Upper lobe of left lung (tissue), 6 donors: ENCODE data around the gene LIPN. TPM values are rescaled to one million over a fixed set of nuclear protein-coding genes. Genes with fewer than 3 reads are reported as not detected.

ENCODE experiments used
- ATAC-seq, 2 donors: fragments of 200-7000 bp; cut with Tn5 transposase; one replicate each; pipeline ENCODE4 v1.9.1; 2022; ENCODE audit warnings: mild to moderate bottlenecking in 2 of 2, moderate library complexity in 2 of 2; ENCODE audit not compliant: low FRiP score in 2 of 2
- DNase-seq, 2 donors: peaks; one replicate each; pipeline ENCODE4 v3.0.0-alpha.2; 2019 to 2020
- H3K27ac ChIP-seq, 4 donors: fragments of 200-600 bp; sonication (generic); one replicate each; pipeline ENCODE4 v1.5.1; 2016 to 2019
- H3K27me3 ChIP-seq, 4 donors: fragments of 200-600 bp; sonication (generic); one replicate each; pipeline ENCODE4 v1.5.1; 2017 to 2019
- H3K36me3 ChIP-seq, 4 donors: fragments of 200-600 bp; sonication (generic); one replicate each; pipeline ENCODE4 v1.5.1; 2016 to 2019
- H3K4me1 ChIP-seq, 4 donors: fragments of 200-600 bp; sonication (generic); one replicate each; pipeline ENCODE4 v1.5.1; 2018 to 2019
- H3K4me3 ChIP-seq, 4 donors: fragments of 200-600 bp; sonication (generic); one replicate each; pipeline ENCODE4 v1.5.1; 2017 to 2019; ENCODE audit warnings: mild to moderate bottlenecking in 2 of 4, moderate library complexity in 1 of 4
- H3K9me3 ChIP-seq, 4 donors: fragments of 200-600 bp; sonication (generic); one replicate each; pipeline ENCODE4 v1.5.1; 2018 to 2019
- CTCF ChIP-seq, 6 experiments: fragments of 450-650 bp in 4 of 6; fragments of 200-600 bp in 2 of 6; sonication (generic) in 2 of 6; IDR thresholded peaks; one replicate each; pipeline ENCODE4 v1.5.1; 2016 to 2019; ENCODE audit warnings: antibody characterized with exemption in 6 of 6
- EP300 ChIP-seq, 4 donors: sonication (generic); formaldehyde crosslinking; IDR thresholded peaks; one replicate each; pipeline ENCODE4 v1.5.1; 2017; ENCODE audit warnings: antibody characterized with exemption in 4 of 4, control low read depth in 2 of 4
- POLR2A ChIP-seq, 4 donors: fragments of 450-650 bp; IDR thresholded peaks; one replicate each; pipeline ENCODE4 v1.5.1; 2016 to 2017; ENCODE audit warnings: antibody characterized with exemption in 4 of 4, mild to moderate bottlenecking in 2 of 4
- POLR2AphosphoS5 ChIP-seq, 2 donors: sonication (generic); formaldehyde crosslinking; IDR thresholded peaks; one replicate each; pipeline ENCODE4 v1.5.1; 2017; ENCODE audit warnings: antibody characterized with exemption in 2 of 2
- WGBS, 2 donors: methylation state at CpG; one replicate each; pipeline ENCODE4 v1.1.5; 2017 to 2018; 5-methylcytosine and 5-hydroxymethylcytosine counted together
- total RNA-seq, 6 donors: library from RNA; depleted of rRNA in 4 of 6; stranded (reverse); fragments of >200 nt in 4 of 6; gene quantifications; one replicate each; pipeline versions ENCODE4 v1.1.0 to v1.2.1, GENCODE V29; 2016 to 2021
- donor health status: DM: no; HTN: no; CAD: no; lungs with moderate emphysema.
- donor health status: DM: no; HTN: yes; CAD: no; lungs with severe emphysema.

The LIPN gene
- total RNA-seq, 6 donors from 2014 or later, result 0.29 to 1.9 (median 0.98) TPM; not detected in 2

- no peak overlapping the region for H3K4me3 ChIP-seq
- H3K9me3 ChIP-seq, result no peaks in the 10 kb centered on the region
- peaks cover 0 to 7% (median 0%) of the 10 kb centered on the region in 4 donors for H3K4me1 ChIP-seq
- TF ChIP-seq EP300 (IDR thresholded peaks at IDR 0.05), result no peak
- TF ChIP-seq POLR2AphosphoS5 (IDR thresholded peaks at IDR 0.05), result no peak
- TF ChIP-seq POLR2A (IDR thresholded peaks at IDR 0.05), result no peak
- no peak for TF ChIP-seq CTCF (IDR thresholded peaks at IDR 0.05)
- H3K27me3 ChIP-seq, result no peaks in the 10 kb centered on the region
- no peak for DNase-seq
- 69 to 83% methylated on average over 5 of the region's 5 CpGs for WGBS, 2 donors
- no peak overlapping the region for H3K27ac ChIP-seq
- ATAC-seq, result no peak
- no peaks in the 10 kb centered on the region for H3K36me3 ChIP-seq
Observed at GRCh38 chr10:88787463-88787862, 27.6 kb downstream of the LIPN start.

DNA sequence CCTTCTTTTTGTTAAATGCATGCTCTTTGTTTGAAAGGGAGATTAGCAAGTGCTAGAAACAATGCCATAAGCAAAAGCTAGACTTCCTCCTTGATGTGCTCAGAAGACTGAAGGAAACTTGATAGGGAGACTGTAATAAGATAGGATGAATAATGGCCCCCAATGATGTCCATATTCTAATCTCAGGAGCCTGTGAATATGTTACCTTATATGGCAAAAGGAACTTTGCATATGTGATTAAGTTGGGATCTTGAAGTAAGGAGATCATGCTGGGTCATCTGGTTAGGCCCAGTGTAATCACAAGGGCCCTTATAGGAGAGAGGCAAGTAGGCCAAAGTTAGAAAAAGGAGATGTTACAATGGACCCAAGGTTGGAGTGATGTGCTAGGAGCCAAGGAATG is 29.1 kb downstream of the LIPN start:
- Histone ChIP-seq H3K27ac (no peak overlapping the region), H3K36me3 (no peaks in the 10 kb centered on the region), H3K4me1 (peaks cover 0 to 9% (median 0%) of the 10 kb centered on the region in 4 donors), H3K4me3 (no peak overlapping the region), H3K9me3 (no peaks in the 10 kb centered on the region), H3K27me3 (no peaks in the 10 kb centered on the region)
- no peak for ATAC-seq
- no peak for TF ChIP-seq EP300 (IDR thresholded peaks at IDR 0.05)
- no peak for TF ChIP-seq CTCF (IDR thresholded peaks at IDR 0.05)
- TF ChIP-seq POLR2A (IDR thresholded peaks at IDR 0.05), result no peak
- no peak for TF ChIP-seq POLR2AphosphoS5 (IDR thresholded peaks at IDR 0.05)
- DNase-seq, result no peak

DNA sequence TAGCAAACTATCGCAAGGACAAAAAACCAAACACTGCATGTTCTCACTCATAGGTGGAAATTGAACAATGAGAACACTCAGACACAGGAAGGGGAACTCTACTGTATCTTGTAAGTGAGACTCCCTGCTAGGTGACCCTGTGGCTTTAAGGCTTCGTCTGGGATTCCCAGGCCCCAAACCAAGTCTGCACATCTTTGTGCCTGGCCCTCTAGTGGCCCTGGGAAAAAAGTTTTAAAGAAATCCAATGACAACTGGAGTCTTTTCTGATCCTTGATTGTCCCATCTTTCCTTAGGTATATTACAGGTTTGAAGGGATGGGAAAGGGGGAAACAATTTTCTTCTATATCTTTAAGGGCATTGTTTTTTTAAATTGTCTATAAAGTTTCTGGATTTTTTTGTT is 32.1 kb downstream of the LIPN start:
- no peak for ATAC-seq
- TF ChIP-seq CTCF (IDR thresholded peaks at IDR 0.05), result peak in 1 of 6 experiments; percentile 15
- no peak for TF ChIP-seq POLR2AphosphoS5 (IDR thresholded peaks at IDR 0.05)
- no peak for TF ChIP-seq EP300 (IDR thresholded peaks at IDR 0.05)
- TF ChIP-seq POLR2A (IDR thresholded peaks at IDR 0.05), result no peak
- Histone ChIP-seq H3K27me3 (no peaks in the 10 kb centered on the region), H3K36me3 (no peaks in the 10 kb centered on the region), H3K4me1 (peaks cover 0 to 9% (median 0%) of the 10 kb centered on the region in 4 donors), H3K4me3 (no peak overlapping the region), H3K9me3 (no peaks in the 10 kb centered on the region), H3K27ac (no peak overlapping the region)
- WGBS, 2 donors, result 60% methylated on average over 2 of the region's 2 CpGs
- no peak for DNase-seq

- H3K27me3 ChIP-seq, result no peaks in the 10 kb centered on the region
- no peak overlapping the region for H3K27ac ChIP-seq
- DNase-seq (peak in 1 of 2 donors; percentile 63), ATAC-seq (peak; percentile 30 to 90)
- TF ChIP-seq POLR2A (IDR thresholded peaks at IDR 0.05), result no peak
- no peak for TF ChIP-seq CTCF (IDR thresholded peaks at IDR 0.05)
- peak in 1 of 4 donors; percentile 30 for TF ChIP-seq EP300 (IDR thresholded peaks at IDR 0.05)
- TF ChIP-seq POLR2AphosphoS5 (IDR thresholded peaks at IDR 0.05), result peak; percentile 12 to 41
- 48 to 67% methylated on average over 4 of the region's 4 CpGs for WGBS, 2 donors
- no peak overlapping the region for H3K4me3 ChIP-seq
- H3K9me3 ChIP-seq, result no peaks in the 10 kb centered on the region
- H3K4me1 ChIP-seq, result peaks cover 0 to 9% (median 0%) of the 10 kb centered on the region in 4 donors
- H3K36me3 ChIP-seq, result no peaks in the 10 kb centered on the region
Observed at GRCh38 chr10:88792661-88793060, 32.8 kb downstream of the LIPN start.

DNA sequence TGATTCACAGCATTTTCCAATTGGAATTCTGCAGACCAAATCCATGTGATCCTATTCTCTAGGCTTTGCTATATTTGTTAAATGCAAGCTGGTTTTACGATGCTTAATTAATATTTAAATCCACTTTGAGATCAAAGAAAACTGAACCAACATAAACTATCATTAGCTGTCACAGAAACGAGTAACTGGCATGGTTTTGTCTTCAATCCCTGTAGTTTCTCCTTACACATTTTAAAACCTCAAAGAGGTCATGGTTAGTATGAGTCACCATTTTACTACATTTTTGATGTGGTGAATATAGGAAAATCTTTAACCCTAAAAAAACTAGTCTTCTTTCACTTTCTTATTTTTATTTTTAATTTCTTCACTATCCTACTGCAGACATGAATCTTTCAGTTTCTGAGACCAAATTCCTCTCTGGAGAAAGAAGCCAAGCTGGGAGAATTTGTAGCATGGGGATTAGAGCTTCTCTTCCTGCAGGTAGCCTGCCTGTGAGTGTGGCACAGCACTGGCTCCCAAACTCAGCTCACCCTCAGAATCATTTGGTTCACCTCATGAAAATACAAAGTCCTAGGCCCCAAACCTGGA is 34.0 kb downstream of the LIPN start:
- H3K4me1 ChIP-seq, result peaks cover 0 to 9% (median 0%) of the 10 kb centered on the region in 4 donors
- TF ChIP-seq POLR2A (IDR thresholded peaks at IDR 0.05) (no peak), CTCF (IDR thresholded peaks at IDR 0.05) (no peak), EP300 (IDR thresholded peaks at IDR 0.05) (no peak)
- 63 to 64% methylated on average over 2 of the region's 2 CpGs for WGBS, 2 donors
- no peaks in the 10 kb centered on the region for H3K27me3 ChIP-seq
- H3K36me3 ChIP-seq, result no peaks in the 10 kb centered on the region
- no peak overlapping the region for H3K4me3 ChIP-seq
- no peak for ATAC-seq
- no peak for DNase-seq
- H3K27ac ChIP-seq, result no peak overlapping the region
- H3K9me3 ChIP-seq, result no peaks in the 10 kb centered on the region
